ENCODE measurements around the gene IL1R2. TPM values are rescaled to one million over a fixed set of nuclear protein-coding genes. Genes with fewer than 3 reads are reported as not detected.

IL1R2 gene
- total and polyA plus RNA-seq, 4 donors = 0.97 to 38.3 (median 6.3) TPM

DNA sequence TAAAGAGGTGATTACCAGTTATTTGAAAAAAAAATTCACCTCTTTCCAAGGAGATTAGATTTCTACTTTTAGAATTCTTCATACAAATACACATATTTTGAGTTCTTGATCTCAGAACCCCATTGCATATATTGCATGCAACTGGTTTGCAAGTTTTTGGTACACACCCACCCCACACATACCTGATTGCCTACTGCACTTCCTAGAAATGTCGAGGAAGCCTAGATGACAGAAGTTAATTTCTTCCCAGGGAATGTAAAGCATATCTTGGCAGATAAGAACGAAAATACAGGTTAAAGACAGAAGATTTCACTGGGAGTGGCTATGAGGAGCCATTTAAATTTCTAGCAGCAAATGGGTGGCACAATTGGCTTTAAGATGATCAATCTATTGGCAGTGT, 83.7 kb downstream of the IL1R2 start:
- H3K27me3 ChIP-seq (ENCODE audit: control insufficient read depth in 1 of 2, insufficient read depth in 2 of 2, low read length in 1 of 2) = no peaks in the 10 kb centered on the region
- no peak for DNase-seq
- 74 to 90% methylated on average over 2 of the region's 2 CpGs for WGBS, 2 donors
- intact Hi-C loops (cut with DNase I) = no loop called here
- no peak for ATAC-seq (ENCODE audit: low FRiP score)
- peaks cover 0 to 2% of the 10 kb centered on the region in 2 donors for H3K4me1 ChIP-seq (ENCODE audit: control insufficient read depth in 1 of 2, insufficient read depth in 2 of 2, low read length in 2 of 2)
- no peak overlapping the region for H3K27ac ChIP-seq (ENCODE audit: low read depth in 1 of 2, low read length in 2 of 2)
- H3K4me3 ChIP-seq (ENCODE audit: low read length in 2 of 2) = no peak overlapping the region
- H3K9me3 ChIP-seq (ENCODE audit: control insufficient read depth, low read length) = no peaks in the 10 kb centered on the region
- no peaks in the 10 kb centered on the region for H3K36me3 ChIP-seq (ENCODE audit: control insufficient read depth in 1 of 2, insufficient read depth in 2 of 2, low read length in 1 of 2)

DNA sequence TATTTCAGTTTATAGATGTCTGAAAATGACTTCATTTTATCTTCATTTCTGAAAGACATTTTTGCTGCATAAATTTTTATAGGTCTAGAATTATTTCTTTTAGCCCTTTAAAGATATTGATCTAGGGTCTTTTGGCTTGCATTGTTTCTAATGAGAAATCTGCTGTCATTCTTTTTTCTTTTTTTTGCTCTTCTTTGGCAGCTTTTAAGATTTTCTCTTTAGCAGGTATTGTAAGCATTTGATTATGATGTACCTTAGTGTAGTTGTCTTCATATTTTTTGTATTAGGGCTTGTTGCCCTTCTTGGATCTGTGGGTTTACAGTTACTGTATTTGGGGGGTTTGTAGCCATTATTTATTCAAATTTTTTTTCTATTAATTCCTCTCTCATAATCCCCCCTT, 84.8 kb downstream of the IL1R2 start:
- intact Hi-C loops (cut with DNase I) = loop anchor here in 1 of 2 donors (2.0 kb wide), 1 partner anchor 78 kb away; no protein-coding TSS in a partner anchor

More for the DNA sequence above, 84.8 kb downstream of the IL1R2 start:
- Histone ChIP-seq H3K27ac (ENCODE audit: low read depth in 1 of 2, low read length in 2 of 2) (no peak overlapping the region), H3K27me3 (ENCODE audit: control insufficient read depth in 1 of 2, insufficient read depth in 2 of 2, low read length in 1 of 2) (no peaks in the 10 kb centered on the region), H3K4me1 (ENCODE audit: control insufficient read depth in 1 of 2, insufficient read depth in 2 of 2, low read length in 2 of 2) (no peaks in the 10 kb centered on the region), H3K4me3 (ENCODE audit: low read length in 2 of 2) (no peak overlapping the region), H3K9me3 (ENCODE audit: control insufficient read depth, low read length) (no peaks in the 10 kb centered on the region), H3K36me3 (ENCODE audit: control insufficient read depth in 1 of 2, insufficient read depth in 2 of 2, low read length in 1 of 2) (no peaks in the 10 kb centered on the region)
- no peak for ATAC-seq (ENCODE audit: low FRiP score)
- no peak for DNase-seq

Other genes starting within 250 kb of the IL1R2 start
- 100 to 1,000 TPM; 135 to 155 TPM for gene IL1R1, start 150.8 kb downstream of the IL1R2 start, total RNA-seq
- 10 to 100 TPM; 47.0 to 49.6 TPM for gene IL1R1, start 150.8 kb downstream of the IL1R2 start, polyA plus RNA-seq
- gene IL1RL2, start 195.1 kb downstream of the IL1R2 start, total RNA-seq = 1 to 10 TPM in 1 of 2 donors, under 1 TPM in 1; 0.54 to 1.8 TPM
- gene IL1RL2, start 195.1 kb downstream of the IL1R2 start, polyA plus RNA-seq = under 1 TPM in 1 of 2 donors, not detected in 1; 0.54 TPM